ENCODE measurements around the gene PARP8. TPM values are rescaled to one million over a fixed set of nuclear protein-coding genes. Genes with fewer than 3 reads are reported as not detected.

PARP8 gene
- total and polyA plus RNA-seq, 2 of the 4 experiments (the other 2 are of a cell fraction): 6.9 to 8.2 TPM

DNA sequence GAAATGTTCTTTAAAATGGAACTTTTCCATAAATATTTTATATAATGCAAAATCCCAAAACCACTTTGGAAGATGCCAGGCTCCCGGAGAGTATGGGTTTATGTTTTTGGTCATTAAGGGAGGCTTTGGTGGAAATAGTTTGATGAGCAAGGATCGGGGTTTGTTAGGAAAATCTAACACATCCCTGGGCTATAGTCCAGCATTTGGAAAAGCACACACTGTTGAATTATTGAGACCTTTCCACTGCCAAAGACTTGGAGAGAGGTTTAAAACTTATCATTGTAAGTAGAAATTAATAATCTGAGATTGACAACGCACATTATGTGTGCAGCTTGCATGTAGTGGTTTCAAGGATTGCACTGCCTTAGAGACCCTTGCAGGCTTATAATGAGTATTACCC, 156.3 kb downstream of the PARP8 start:
- no peak for ATAC-seq (ENCODE audit: low read depth)

More for the DNA sequence above, 156.3 kb downstream of the PARP8 start:
- dilution Hi-C loops (cut with HindIII; ENCODE audit: low sequenced_read_pairs, unreplicated experiment): no loop called here
- Histone ChIP-seq H4K20me1 (ENCODE audit: insufficient read depth, low read length) (no peaks in the 10 kb centered on the region), H3K27ac (ENCODE audit: insufficient read depth, low read length) (no peak overlapping the region), H2AK5ac (ENCODE audit: low read depth, low read length) (no peak overlapping the region), H4K8ac (ENCODE audit: low read depth in 2 of 2, low read length in 2 of 2) (no peak overlapping the region), H3K14ac (replicated peaks; ENCODE audit: low read depth, low read length) (no peak overlapping the region), H2AFZ (replicated peaks; ENCODE audit: low read length, poor library complexity) (no peak overlapping the region), H3K56ac (ENCODE audit: extremely low read depth, insufficient read depth, low read length) (no peak overlapping the region), H2BK20ac (ENCODE audit: low read depth, low read length) (no peak overlapping the region), H3K4me3 (ENCODE audit: insufficient read depth, low read depth, low read length) (no peak overlapping the region), H2BK15ac (ENCODE audit: low read depth, low read length) (no peak overlapping the region), H4K5ac (ENCODE audit: low read depth, low read length) (no peak overlapping the region), H3K9me3 (ENCODE audit: control insufficient read depth, insufficient read depth, low read length) (no peaks in the 10 kb centered on the region), H2BK120ac (ENCODE audit: low read depth, low read length) (no peak overlapping the region), H3K23ac (ENCODE audit: low read depth, low read length) (no peak overlapping the region), H2AK9ac (replicated peaks; ENCODE audit: low read depth, low read length, poor library complexity) (no peak overlapping the region), H3K4ac (ENCODE audit: low read depth, low read length) (no peak overlapping the region), H3K9me1 (ENCODE audit: insufficient read depth, low read length) (no peaks in the 10 kb centered on the region), H3K36me3 (ENCODE audit: control insufficient read depth, insufficient read depth, low read length) (no peaks in the 10 kb centered on the region), H3K4me2 (ENCODE audit: low read depth, low read length) (no peak overlapping the region), H3K4me1 (ENCODE audit: control insufficient read depth, insufficient read depth, low read length) (no peaks in the 10 kb centered on the region), H3K27me3 (ENCODE audit: control insufficient read depth, insufficient read depth, low read length) (no peaks in the 10 kb centered on the region), H3K79me1 (ENCODE audit: low read depth in 1 of 2, low read length in 2 of 2) (no peaks in the 10 kb centered on the region), H3K18ac (ENCODE audit: low read depth, low read length) (no peak overlapping the region), H4K91ac (ENCODE audit: insufficient read depth, low read depth, low read length) (no peak overlapping the region), H3K9ac (ENCODE audit: low read depth, low read length) (no peak overlapping the region), H2BK5ac (ENCODE audit: low read depth, low read length, poor library complexity, severe bottlenecking) (no peak overlapping the region)
- WGBS, 2 experiments (ENCODE audit: extremely low coverage in 2 of 2, insufficient read length in 1 of 2): no CpG with 5 or more reads among the region's 3 CpGs
- ChIA-PET POLR2A (ENCODE audit: unreplicated experiment) (no interaction called here), CTCF (interaction anchor here (0.6 kb wide), 1 partner anchor 8 kb away, joined by 3 read pairs; no protein-coding TSS in a partner anchor)
- no peak for TF ChIP-seq RFX5 (IDR thresholded peaks at IDR 0.05; ENCODE audit: low read depth, low read length)
- no peak for TF ChIP-seq FOS (IDR thresholded peaks at IDR 0.05; ENCODE audit: low read depth, low read length)
- TF ChIP-seq RCOR1 (IDR thresholded peaks at IDR 0.05; ENCODE audit: insufficient replicate concordance, low read length): no peak
- TF ChIP-seq, protein P1, sequence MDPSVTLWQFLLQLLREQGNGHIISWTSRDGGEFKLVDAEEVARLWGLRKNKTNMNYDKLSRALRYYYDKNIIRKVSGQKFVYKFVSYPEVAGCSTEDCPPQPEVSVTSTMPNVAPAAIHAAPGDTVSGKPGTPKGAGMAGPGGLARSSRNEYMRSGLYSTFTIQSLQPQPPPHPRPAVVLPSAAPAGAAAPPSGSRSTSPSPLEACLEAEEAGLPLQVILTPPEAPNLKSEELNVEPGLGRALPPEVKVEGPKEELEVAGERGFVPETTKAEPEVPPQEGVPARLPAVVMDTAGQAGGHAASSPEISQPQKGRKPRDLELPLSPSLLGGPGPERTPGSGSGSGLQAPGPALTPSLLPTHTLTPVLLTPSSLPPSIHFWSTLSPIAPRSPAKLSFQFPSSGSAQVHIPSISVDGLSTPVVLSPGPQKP (IDR thresholded peaks at IDR 0.05; ENCODE audit: borderline replicate concordance, low read depth, low read length): no peak
- no peak for TF ChIP-seq MAFK (IDR thresholded peaks at IDR 0.05; ENCODE audit: low read depth, low read length)
- TF ChIP-seq CEBPB (IDR thresholded peaks at IDR 0.05; ENCODE audit: low read depth, low read length): no peak
- TF ChIP-seq POLR2A (IDR thresholded peaks at IDR 0.05; ENCODE audit: low read depth, low read length): no peak
- TF ChIP-seq, protein P2, sequence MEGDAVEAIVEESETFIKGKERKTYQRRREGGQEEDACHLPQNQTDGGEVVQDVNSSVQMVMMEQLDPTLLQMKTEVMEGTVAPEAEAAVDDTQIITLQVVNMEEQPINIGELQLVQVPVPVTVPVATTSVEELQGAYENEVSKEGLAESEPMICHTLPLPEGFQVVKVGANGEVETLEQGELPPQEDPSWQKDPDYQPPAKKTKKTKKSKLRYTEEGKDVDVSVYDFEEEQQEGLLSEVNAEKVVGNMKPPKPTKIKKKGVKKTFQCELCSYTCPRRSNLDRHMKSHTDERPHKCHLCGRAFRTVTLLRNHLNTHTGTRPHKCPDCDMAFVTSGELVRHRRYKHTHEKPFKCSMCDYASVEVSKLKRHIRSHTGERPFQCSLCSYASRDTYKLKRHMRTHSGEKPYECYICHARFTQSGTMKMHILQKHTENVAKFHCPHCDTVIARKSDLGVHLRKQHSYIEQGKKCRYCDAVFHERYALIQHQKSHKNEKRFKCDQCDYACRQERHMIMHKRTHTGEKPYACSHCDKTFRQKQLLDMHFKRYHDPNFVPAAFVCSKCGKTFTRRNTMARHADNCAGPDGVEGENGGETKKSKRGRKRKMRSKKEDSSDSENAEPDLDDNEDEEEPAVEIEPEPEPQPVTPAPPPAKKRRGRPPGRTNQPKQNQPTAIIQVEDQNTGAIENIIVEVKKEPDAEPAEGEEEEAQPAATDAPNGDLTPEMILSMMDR (conservative IDR thresholded peaks at IDR 0.05; ENCODE audit: low read depth, low read length): no peak
- TF ChIP-seq MXI1 (IDR thresholded peaks at IDR 0.05; ENCODE audit: borderline replicate concordance, low read depth, low read length): no peak
- no peak for TF ChIP-seq NFE2L2 (IDR thresholded peaks at IDR 0.05; ENCODE audit: low read depth, low read length)
- no peak for TF ChIP-seq BHLHE40 (IDR thresholded peaks at IDR 0.05; ENCODE audit: low read depth, low read length)
- TF ChIP-seq MAZ (IDR thresholded peaks at IDR 0.05; ENCODE audit: borderline replicate concordance, low read depth, low read length): no peak
- TF ChIP-seq RAD21 (IDR thresholded peaks at IDR 0.05; ENCODE audit: low read length): no peak
- no peak for TF ChIP-seq CHD1 (IDR thresholded peaks at IDR 0.05; ENCODE audit: low read depth, low read length)
- BruUV-seq (replicated peaks): no TSS peak
- in situ Hi-C loops (cut with MboI; ENCODE audit: low sequenced_read_pairs): no loop called here
- DNase-seq: no peak
- intact Hi-C loops (cut with micrococcal nuclease): no loop called here

All from IMR-90 (cell line).